Measurements from ENCODE around the gene SSC4D.

The SSC4D gene

GRCh38 chr7:76354516-76354915 lies 55.0 kb downstream of the SSC4D start:
- DNase-seq (ENCODE audit: low read depth) = no peak

GRCh38 chr7:76353744-76354143 lies 55.8 kb downstream of the SSC4D start:
- no peak for DNase-seq (ENCODE audit: low read depth)

- no peak for DNase-seq (ENCODE audit: low read depth)
Observed at GRCh38 chr7:76352193-76352592, 57.3 kb downstream of the SSC4D start.

- DNase-seq (ENCODE audit: low read depth) = no peak
Observed at GRCh38 chr7:76351372-76351771, 58.1 kb downstream of the SSC4D start.

GRCh38 chr7:76349313-76349885 lies 60.1 kb downstream of the SSC4D start:
- no peak for DNase-seq (ENCODE audit: low read depth)

GRCh38 chr7:76347710-76348109 lies 61.8 kb downstream of the SSC4D start:
- no peak for DNase-seq (ENCODE audit: low read depth)

GRCh38 chr7:76346778-76347177 lies 62.7 kb downstream of the SSC4D start:
- DNase-seq (ENCODE audit: low read depth) = no peak

- DNase-seq (ENCODE audit: low read depth) = no peak
Observed at GRCh38 chr7:76346097-76346496, 63.4 kb downstream of the SSC4D start.

GRCh38 chr7:76343931-76344321 lies 65.6 kb downstream of the SSC4D start:
- DNase-seq (ENCODE audit: low read depth) = no peak

- DNase-seq (ENCODE audit: low read depth) = no peak
Observed at GRCh38 chr7:76343294-76343930, 66.1 kb downstream of the SSC4D start.

GRCh38 chr7:76342222-76342621 lies 67.3 kb downstream of the SSC4D start:
- DNase-seq (ENCODE audit: low read depth) = no peak

- DNase-seq (ENCODE audit: low read depth) = no peak
Observed at GRCh38 chr7:76340617-76341131, 68.8 kb downstream of the SSC4D start.

Measured in activated T-cell treated with anti-CD3 and anti-CD28 coated beads for 48 hours (primary cell).